NCI-H2171 treated with DMSO at 0.1 percent for 48 hours (cell line): ENCODE data around the gene SPPL2A.
A peak's percentile ranks its signal among the peaks of the same experiment; 100 is the strongest.

Experiments
- DNase-seq: peaks from one replicate; lab custom pipeline; 2025; lab: John Stamatoyannopoulos, UW

SPPL2A gene

DNA sequence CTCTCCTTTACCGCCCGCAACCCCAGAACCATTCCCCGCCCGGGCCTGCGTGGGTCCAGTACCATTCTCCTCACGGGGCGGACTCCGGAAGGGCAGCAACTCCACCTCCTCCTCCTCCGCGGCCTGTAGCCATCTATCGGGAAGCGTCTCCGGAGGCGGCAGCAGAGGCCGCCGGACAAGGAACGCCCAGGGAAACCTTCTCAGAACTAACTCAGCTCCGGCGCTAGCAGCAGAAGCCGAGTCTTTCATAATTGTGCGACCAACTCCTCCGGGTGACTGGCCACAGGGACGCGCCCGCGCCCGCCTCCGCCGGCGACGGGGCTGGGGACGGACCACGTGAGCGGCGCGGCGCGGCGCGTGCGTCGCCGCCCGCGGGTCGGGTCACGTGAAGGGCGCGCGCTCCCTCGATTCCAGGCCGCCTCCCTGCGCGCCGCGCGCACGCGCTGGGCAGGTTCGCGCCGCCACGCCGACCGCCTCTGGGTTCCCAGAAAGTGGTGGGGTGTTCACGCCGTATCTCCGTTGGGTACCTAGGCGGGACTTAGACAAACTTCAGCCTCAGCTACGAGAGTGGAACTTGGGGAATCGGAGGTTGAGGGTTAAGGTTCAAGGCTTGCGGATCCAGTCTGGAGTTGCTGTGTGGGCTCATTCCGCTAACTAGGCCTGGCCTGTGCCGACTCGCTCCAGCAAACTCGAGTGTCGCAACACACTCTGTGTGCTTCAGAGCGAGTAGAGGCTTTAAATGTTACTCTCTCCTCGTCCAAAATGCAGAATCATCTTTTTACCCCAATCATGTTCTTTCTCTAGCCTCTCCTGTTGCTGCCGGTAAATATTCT lies 78.8 kb downstream of the SPPL2A start, which contains the start of gene TRPM7:
TRPM7 (minus strand) TSS at position 329 of the 833 bp plus-strand sequence; CDS start at position 65, 264 bp downstream.
- DNase-seq: peak; percentile 82

GRCh38 chr15:50685976-50686468 lies 79.5 kb downstream of the SPPL2A start:
- DNase-seq: peak; percentile 81

- DNase-seq: no peak
These were observed 80.1 kb downstream of the SPPL2A start for GRCh38 chr15:50685191-50685975.

GRCh38 chr15:50681467-50681866 lies 84.0 kb downstream of the SPPL2A start:
- no peak for DNase-seq

DNA sequence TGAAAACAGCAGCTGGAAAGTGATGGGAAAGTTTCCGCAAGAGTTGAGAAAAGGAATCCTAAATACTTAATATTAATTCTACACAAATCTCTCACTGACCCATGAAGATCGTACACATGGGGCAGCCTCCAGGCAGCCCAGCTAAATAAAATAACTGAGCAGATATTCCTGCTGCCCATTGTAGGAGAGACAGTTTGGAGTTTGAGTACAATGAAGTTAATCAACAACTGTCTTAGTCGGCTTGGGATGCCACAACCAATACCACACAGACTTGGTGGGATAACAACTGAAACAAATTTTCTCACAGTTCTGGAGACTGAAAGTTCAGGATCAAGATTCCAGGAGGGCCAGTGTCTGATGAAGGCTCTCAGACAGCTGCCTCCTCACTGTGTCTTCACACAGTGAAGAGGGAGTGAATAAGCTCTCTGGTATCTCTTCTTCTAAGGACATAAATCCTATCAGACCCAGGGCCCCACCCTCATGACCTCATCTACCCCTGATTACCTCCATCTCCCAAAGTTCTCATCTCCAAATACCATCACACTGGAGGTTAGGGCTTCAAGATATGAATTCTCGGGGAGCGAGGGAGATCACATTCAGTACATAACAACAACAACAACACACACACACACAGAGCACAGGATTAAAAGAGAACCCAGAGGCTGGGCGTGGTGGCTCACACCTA lies 88.6 kb downstream of the SPPL2A start:
- no peak for DNase-seq

- DNase-seq: peak; percentile 11
These were observed 89.9 kb downstream of the SPPL2A start for GRCh38 chr15:50675535-50676144.

- no peak for DNase-seq
These were observed 95.4 kb downstream of the SPPL2A start for GRCh38 chr15:50670115-50670514.

GRCh38 chr15:50669611-50670010 lies 95.9 kb downstream of the SPPL2A start:
- DNase-seq: no peak

GRCh38 chr15:50665938-50666337 lies 99.6 kb downstream of the SPPL2A start:
- no peak for DNase-seq

- no peak for DNase-seq
These were observed 110.0 kb downstream of the SPPL2A start for GRCh38 chr15:50655555-50655954.

DNA sequence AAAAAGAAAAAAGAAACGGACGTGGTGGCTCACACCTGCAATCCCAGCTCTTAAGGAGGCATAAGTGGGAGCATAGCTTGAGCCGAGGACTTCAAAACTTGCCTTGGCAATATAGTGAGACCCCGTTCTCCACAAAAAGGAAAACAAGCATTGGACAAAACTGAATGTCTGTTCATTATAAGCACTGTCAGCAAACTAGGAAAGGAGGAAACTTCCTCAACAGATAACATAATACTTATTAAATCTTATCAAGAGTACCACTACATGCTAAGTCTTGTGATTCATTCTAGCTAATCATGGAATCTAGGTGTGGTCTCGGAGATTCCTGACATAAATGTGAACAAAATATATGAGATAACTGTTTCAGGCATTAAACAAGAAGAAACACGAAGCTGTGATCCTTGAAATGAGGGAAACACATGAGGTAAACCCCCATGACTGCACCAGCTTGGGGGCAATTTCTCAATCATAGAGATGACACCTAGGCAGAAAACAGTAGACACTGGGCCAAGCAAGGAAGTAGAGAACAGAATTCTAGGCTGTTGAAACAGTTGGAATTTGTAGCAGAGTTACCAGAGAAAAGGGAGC lies 112.3 kb downstream of the SPPL2A start:
- no peak for DNase-seq

- DNase-seq: no peak
These were observed 112.8 kb downstream of the SPPL2A start for GRCh38 chr15:50652671-50653070.
